ENCODE data around the gene NPHP1. TPM values are rescaled to one million over a fixed set of nuclear protein-coding genes. Genes with fewer than 3 reads are reported as not detected.
"Not testable (repeated sequence)": the region's sequence is repeated elsewhere in the genome, so short reads cannot be mapped to it uniquely, and the experiment has no call there.

The NPHP1 gene
- polyA plus RNA-seq (2012; ENCODE audit: insufficient read depth, insufficient read length) = 2.4 TPM

GRCh38 chr2:110204408-110205385 is at the start of gene NPHP1:
NPHP1 (minus strand) TSS chr2:110205013; CDS start chr2:110204968, 45 bp downstream.
- peak; percentile 61 for DNase-seq (ENCODE audit: low read depth, low spot score)
- H3K4me3 ChIP-seq (ENCODE audit: low read length) = peak within 1 kb of the TSS; percentile 71

DNA sequence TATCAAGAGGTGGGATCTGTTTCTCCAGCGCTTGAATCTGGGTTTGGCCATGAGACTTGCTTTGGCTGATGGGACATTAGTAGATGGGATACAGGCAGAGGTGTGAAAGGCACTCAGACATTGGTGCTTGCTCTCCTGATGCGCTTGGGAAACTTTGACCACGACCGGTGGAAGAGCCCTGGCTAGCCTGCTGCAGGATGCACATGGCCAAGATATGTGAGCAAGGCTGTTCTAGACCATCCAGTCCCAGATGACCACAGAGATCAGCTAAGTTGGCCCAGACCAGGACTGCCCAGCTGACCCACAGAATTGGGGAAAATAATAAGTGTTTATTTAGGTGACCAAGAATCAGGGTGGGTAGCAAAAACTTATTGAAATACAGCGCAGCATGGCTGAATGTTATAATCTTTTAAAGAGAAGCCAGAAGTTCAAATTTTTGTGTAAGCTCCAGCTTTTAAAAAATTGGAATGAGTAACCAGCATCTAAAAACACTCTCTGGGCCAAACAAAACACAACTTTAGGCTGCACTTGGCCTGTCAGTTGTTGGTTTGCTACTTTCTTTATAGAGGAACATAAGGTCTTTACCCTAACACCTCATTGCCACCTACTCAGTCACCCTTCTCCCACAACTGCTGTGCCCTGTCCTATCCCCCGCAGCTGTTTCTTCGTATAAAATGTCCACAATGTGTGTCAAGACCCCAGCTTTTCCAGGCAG is 43.4 kb upstream of the NPHP1 start:
- DNase-seq (ENCODE audit: low read depth, low spot score); H3K4me3 ChIP-seq (ENCODE audit: low read length): not testable (repeated sequence)

GRCh38 chr2:110245488-110246435 is 40.9 kb upstream of the NPHP1 start:
- not testable (repeated sequence) for DNase-seq (ENCODE audit: low read depth, low spot score); H3K4me3 ChIP-seq (ENCODE audit: low read length)

- not testable (repeated sequence) for DNase-seq (ENCODE audit: low read depth, low spot score); H3K4me3 ChIP-seq (ENCODE audit: low read length)
Observed at GRCh38 chr2:110243283-110243682, 38.5 kb upstream of the NPHP1 start.

- not testable (repeated sequence) for DNase-seq (ENCODE audit: low read depth, low spot score); H3K4me3 ChIP-seq (ENCODE audit: low read length)
Observed at GRCh38 chr2:110234514-110234913, 29.7 kb upstream of the NPHP1 start.

GRCh38 chr2:110229886-110230285 is 25.1 kb upstream of the NPHP1 start:
- not testable (repeated sequence) for DNase-seq (ENCODE audit: low read depth, low spot score); H3K4me3 ChIP-seq (ENCODE audit: low read length)

DNA sequence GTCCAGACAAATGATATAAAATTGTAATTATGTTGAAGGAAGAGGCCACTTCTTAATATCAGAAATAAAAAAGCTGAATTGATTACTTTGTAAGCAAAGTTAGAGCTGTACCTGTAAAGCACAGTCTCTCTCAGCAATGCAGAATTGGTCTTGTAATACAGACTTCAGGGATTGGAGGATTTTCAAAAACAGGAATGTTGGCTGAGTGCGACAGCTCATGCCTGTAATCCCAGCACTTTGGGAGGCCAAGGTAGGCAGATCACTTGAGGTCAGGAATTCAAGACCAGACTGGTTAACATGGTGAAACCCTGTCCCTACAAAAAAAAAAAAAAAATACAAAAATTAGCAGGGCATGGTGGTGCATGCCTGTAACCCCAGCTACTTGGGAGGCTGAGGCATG is 17.8 kb upstream of the NPHP1 start:
- DNase-seq (ENCODE audit: low read depth, low spot score); H3K4me3 ChIP-seq (ENCODE audit: low read length): not testable (repeated sequence)

GRCh38 chr2:110221938-110222337 is 17.1 kb upstream of the NPHP1 start:
- no peak for DNase-seq (ENCODE audit: low read depth, low spot score)
- no peak overlapping the region for H3K4me3 ChIP-seq (ENCODE audit: low read length)

DNA sequence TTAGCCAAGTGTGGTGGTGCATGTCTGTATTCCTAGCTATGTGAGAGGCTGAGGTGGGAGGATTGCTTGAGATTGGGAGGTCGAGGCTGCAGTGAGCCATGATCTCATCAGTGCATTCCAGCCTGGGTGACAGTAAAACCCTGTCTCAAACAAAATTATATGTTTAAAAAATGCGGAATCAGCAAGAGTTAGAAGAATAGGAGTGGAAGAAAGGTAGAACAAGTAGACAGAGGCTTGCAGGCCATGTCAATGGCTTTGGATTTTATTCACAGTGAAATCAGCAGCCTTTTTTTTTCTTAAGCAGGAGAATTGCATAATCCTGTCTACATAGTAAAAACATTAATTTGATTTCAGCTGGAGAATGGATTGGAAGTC is 15.4 kb upstream of the NPHP1 start:
- no peak for DNase-seq (ENCODE audit: low read depth, low spot score)

GRCh38 chr2:110219496-110220189 is 14.8 kb upstream of the NPHP1 start:
- no peak for DNase-seq (ENCODE audit: low read depth, low spot score)
- H3K4me3 ChIP-seq (ENCODE audit: low read length) = no peak overlapping the region

More for the DNA sequence above, 15.4 kb upstream of the NPHP1 start:
- H3K4me3 ChIP-seq (ENCODE audit: low read length) = no peak overlapping the region

DNA sequence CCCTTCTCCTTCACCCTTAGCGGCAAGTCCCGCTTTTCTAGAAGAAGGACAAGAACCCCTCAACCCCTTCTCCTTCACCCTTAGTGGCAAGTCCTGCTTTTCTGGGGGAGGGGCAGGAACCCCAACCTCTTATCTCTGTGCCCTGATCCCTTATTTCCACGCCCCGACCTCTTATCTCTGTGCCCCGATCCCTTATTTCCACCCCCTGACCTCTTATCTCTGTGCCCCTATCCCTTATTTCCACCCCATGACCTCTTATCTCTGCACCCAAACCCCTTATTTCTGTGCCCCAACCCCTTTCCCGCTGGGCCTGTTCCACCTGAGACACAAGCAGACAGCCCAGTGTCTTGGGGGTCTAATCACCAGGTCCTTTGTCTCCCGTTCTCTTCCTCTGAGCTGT is 14.1 kb upstream of the NPHP1 start:
- not testable (repeated sequence) for H3K4me3 ChIP-seq (ENCODE audit: low read length); DNase-seq (ENCODE audit: low read depth, low spot score)

DNA sequence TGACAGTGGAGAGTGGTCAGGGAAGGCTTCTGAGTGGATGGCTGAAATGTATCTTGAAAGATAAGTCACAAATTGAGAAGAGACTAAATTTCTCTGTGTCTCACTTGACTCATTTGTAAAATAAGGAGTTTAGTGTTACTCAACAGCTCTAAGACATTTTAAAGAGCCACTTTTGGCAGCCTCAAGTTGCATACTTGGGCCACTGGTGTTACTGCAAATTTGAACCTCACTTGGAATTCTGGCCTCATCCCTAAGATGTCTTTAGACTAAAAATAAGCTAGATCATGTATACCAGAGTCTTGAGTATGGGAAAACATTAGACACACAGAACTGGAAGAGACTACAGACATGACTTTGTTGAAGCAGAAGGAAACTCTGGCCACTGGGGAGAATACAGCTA is 12.0 kb upstream of the NPHP1 start:
- no peak for DNase-seq (ENCODE audit: low read depth, low spot score)
- no peak overlapping the region for H3K4me3 ChIP-seq (ENCODE audit: low read length)

GRCh38 chr2:110216199-110216598 is 11.4 kb upstream of the NPHP1 start:
- no peak overlapping the region for H3K4me3 ChIP-seq (ENCODE audit: low read length)
- no peak for DNase-seq (ENCODE audit: low read depth, low spot score)

DNA sequence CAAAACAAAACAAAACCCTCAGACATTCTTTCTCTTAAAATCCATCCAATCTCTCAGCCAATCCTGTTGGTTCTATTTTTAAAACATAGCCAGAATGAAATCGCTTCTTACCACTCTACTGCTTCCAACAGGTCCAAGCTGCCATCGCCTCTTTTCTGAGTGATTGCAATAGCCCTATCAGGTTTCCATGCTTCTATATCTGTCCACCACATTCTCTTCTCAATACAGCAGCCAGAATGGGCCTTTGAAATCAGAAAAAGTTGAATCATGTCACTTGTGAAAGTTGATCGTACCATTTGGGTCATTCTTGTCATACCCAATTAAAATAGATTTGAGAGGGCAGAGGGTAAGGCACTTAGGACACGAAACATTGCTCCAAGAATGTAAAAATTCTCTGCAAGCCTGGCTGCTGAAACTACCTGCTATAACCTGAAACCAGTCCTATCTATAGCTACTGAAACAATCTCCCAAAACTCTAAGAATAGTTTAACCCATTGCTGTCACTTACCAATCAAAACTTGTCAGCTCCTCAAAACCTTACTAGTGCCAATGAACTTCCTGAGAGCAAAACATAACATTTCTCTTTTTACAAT is 10.8 kb upstream of the NPHP1 start:
- DNase-seq (ENCODE audit: low read depth, low spot score) = no peak
- no peak overlapping the region for H3K4me3 ChIP-seq (ENCODE audit: low read length)

DNA sequence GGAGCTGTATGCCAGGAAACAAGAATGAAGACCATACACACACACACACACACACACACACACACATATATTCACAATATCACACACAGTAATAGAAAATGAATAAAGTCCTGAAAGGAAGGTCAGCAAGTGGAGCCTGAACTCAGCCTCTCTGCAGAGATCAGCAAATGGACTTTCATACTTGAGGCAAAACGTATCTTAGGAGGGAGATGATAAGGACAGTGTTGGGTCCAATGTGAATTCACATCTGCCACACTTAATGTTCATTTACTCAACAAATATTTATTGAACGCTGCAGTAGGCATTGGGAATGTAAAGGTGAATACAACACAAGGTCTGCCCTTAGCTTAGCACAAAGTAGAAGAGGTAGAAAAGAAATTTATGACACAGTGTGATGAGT is 10.3 kb upstream of the NPHP1 start:
- DNase-seq (ENCODE audit: low read depth, low spot score) = no peak
- H3K4me3 ChIP-seq (ENCODE audit: low read length) = no peak overlapping the region

DNA sequence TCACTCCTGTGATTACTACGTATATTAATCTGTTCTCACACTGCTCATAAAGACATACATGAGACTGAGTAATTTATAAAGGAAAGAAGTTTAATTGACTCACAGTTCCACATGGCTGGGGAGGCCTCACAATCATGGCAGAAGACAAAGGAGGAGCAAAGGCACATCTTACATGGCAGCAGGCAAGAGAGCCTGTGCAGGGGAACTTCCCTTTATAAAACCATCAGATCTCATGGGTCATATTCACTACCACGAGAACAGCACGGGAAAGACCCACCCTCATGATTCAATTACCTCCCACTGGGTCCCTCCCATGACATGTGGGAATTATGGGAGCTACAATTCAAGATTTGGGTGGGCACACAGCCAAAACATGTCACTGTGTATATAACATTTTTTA is 8.7 kb upstream of the NPHP1 start:
- DNase-seq (ENCODE audit: low read depth, low spot score); H3K4me3 ChIP-seq (ENCODE audit: low read length): not testable (repeated sequence)

DNA sequence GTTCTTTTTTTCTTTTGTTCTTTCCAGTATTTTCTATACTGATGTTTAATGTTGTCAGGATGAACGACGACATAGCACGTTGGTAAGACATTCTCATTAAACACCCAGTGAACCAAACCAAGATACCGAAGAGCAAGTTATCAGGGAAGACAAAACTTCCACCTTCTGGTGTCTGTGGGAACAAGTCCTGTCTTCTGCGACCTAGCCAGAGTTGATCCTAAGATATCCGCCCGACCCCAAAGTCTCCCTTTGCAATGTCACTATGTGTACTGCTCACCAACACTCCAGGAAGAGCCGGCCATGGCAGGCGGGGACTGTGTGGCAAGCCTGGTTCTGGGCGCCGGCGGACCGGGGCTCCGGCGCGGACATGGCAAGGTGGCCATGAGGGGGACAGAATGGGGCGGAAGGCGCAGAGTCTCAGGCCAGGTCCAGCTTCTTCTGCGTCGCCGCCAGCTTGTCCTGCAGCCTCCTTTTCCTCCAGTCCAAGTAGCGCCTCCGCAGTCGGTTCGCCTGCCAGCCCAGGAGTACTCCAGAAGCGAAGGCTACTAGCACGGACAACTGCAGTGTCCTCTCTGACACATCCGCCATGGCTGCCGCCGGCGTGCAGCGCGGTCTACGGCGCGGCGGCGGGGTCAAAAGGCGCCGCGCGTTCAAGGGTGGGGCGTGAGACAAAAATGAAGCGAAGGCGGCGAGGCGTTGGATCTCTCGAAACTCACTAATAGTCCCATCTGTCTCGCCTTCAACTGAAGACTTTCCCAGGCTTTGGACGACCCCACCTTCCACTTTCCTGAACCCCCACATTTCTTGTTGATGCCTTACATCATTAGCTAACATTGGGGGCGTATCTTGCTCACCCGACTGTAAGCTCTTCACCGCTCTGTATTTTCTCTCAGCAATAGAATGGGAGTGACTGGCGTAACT is 7.4 kb upstream of the NPHP1 start, which contains the start of gene MTLN:
TSS of gene MTLN (minus strand) at position 610 of the 921 bp plus-strand sequence. CDS start at position 588, 22 bp downstream.
- DNase-seq (ENCODE audit: low read depth, low spot score) = peak; percentile 56
- H3K4me3 ChIP-seq (ENCODE audit: low read length) = peak within 1 kb of the TSS; percentile 91

Data from Jurkat, Clone E6-1 (cell line).